ENCODE measurements around the gene NXN.
"Not testable (repeated sequence)": the region's sequence is repeated elsewhere in the genome, so short reads cannot be mapped to it uniquely, and the experiment has no call there.

NXN gene

DNA sequence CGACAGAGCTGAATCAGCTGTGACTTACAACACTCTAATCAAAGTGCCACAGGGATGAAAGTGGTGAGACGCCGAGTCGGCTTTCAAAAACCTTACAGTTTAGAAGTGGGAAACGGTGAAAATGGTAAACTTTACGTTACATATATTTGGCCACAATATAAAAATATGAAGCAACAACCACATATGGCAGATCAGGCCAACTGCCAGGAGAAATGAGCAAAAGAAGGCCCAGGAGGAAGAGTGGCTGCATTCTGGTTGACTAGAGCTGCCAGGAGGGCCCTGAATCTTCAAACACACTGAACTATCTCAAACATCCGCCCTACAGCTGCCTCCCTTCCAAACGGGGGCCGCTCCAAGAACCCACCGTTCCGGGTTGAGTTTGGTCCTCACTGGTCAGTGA, 141.1 kb downstream of the NXN start:
- no peak for DNase-seq

DNA sequence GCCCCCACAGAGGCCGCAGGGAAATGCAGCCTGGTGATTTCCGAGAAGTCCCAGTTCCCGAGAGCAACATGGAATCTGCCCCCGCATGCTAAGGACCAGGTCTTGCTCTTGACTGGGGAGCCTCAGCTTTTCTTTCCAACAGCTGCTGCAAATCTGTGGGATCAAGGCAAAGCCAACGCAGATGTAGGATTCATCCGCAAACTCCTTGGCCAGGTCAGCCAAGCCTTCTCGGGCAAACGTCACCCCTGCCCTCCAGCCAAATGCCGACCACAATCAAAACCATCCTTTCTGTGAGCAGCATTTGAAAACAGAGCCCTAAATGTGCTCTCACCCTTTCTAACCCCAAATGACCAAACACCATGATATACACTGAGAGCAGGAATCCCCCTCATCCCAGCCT, 143.4 kb downstream of the NXN start:
- no peak for DNase-seq

DNA sequence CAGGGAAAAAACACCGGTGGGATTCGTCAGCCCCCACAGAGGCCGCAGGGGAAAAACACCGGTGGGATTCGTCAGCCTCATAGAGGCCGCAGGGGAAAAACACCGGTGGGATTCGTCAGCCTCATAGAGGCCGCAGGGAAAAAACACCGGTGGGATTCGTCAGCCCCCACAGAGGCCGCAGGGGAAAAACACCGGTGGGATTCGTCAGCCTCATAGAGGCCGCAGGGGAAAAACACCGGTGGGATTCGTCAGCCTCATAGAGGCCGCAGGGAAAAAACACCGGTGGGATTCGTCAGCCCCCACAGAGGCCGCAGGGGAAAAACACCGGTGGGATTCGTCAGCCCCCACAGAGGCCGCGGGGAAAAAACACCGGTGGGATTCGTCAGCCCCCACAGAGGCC, 143.9 kb downstream of the NXN start:
- not testable (repeated sequence) for DNase-seq

DNA sequence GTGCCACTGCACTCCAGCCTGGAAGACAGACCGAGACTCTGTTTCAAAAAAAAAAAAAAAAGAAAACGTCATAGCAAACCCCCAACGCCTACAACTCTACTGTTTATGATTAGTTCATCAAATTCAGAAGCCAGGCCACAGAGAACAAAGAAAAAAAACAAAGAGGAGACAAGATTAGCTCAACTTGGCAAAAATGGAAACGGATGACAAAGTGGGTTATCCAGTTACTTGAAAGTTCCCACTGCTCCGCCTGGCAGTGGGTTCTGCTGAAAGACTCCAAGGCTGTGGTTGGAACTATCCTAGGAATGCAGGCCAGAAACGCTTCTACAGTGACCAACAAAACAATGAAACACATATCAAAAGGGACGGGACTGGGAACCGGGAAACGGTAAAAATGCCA, 144.3 kb downstream of the NXN start:
- DNase-seq = no peak

DNA sequence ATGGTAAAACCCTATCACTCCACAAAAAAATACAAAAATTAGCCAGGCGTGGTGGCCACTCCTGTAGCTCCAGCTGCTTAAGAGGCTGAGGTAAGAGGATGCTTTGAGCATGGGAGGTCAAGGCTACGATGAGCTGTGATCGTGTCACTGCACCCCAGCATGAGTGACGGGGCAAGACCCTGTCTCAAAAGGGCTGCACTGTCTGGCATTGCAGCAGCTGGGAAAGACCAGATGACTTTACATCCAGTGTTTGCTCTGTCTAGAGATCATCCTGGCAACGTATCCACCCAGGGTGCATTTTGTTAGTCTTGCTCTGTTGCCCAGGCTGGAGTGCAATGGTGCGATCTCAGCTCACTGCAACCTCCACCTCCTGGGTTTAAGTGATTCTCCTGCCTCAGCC, 145.4 kb downstream of the NXN start:
- no peak for DNase-seq

DNA sequence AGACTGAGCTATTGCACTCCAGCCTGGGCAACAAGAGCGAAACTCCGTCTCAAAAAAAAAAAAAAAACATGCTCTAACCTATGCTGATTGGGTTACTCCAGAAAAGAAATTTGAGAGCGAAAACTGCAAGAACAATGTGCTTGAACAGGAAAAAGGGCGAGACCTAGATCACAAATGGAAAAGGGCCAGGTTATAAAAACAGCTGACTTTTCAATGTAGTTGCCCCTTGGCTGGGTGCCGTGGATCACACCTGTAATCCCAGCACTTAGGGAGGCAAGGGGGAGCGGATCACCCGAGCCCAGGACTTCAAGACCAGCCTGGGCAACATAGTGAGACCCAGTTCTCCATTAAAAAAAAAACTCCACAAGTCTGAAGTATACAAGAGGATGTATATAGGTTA, 148.6 kb downstream of the NXN start:
- no peak for DNase-seq

DNA sequence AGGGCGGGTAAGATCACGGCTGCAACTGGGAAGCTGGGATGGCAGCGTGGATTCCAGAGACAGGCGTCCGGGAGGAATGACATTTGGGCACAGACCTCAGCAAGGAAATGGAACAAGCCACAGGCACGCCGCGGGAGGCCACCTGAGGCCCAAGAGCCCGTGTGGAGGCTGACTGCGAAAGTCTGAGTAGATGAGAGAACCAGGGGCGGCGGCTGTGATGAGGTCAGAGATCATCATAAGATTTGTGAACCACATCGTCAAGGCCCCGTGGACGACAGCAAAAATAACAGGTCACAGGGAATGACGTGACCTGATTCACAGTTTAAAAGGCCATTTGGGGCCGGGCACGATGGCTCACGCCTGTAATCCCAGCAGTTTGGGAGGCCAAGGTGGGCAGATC, 149.2 kb downstream of the NXN start:
- DNase-seq = no peak

DNA sequence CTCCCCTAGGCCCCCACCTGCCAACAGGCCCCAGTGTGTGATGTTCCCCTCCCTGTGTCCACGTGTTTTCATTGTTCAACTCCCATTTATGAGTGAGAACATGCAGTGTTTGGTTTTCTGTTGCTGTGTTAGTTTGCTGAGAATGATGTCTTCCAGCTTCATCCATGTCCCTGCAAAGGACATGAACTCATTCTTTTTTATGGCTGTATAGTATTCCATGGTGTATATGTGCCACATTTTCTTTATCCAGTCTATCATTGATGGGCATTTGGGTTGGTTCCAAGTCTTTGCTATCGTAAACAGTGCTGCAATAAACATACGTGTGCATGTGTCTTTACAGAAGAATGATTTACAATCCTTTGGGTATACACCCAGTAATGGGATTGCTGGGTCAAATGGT, 150.0 kb downstream of the NXN start:
- DNase-seq = not testable (repeated sequence)

DNA sequence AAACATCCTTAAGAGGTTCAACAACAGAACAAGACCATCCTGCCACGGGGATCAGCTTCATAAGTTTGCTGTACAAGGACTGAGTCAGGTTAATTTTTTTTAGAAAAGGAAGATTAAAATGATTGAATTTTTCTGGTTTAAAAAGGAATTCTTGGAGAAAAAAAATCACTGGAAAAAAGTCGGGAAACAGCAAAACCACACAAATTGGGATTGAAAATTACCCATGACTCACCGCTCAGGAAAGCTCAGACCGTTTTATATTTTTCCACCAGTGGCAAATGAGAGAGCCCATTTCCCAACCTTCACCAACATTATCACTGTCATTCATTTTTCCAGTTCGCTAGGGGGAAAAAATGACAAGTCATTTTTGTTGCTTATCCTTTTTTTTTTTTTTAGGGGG, 150.8 kb downstream of the NXN start:
- no peak for DNase-seq

DNA sequence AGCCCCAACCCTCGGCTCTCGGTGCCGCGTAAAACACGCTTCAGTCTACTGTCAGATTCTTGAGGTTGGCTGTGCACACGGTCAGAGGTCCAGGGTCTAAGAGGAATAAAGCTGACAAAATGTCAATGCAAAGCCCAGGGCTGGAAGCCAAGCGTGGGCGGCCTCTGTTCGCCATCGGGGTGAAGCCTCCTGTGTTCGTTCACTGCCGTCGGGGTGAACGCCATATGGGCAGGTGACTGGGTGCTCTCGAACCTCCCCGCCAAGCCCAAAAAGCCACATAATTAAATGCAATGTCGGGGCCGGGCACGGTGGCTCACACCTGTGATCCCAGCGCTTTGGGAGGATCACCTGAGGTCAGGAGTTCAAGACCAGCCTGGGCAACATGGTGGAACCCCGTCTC, 152.8 kb downstream of the NXN start:
- no peak for DNase-seq

DNA sequence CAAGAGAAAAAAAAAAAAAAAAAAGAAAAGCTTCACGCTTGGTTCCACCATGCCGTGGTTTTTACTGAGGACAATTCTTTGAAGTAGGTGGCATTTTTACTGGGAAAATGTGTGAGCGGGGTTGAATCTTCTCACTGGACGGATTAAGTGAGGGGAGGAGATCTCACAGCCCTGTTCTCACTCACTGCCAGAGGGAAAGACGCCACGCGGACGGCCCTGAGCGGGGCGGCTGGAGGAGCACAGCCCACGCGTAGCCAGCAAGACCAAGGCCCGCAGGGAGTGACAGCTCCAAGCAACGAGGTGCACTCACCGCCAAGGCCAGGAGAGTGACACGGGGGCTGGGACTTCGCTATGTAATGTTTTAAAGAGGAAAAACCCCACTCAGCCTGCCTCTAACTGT, 154.4 kb downstream of the NXN start:
- DNase-seq = no peak

DNA sequence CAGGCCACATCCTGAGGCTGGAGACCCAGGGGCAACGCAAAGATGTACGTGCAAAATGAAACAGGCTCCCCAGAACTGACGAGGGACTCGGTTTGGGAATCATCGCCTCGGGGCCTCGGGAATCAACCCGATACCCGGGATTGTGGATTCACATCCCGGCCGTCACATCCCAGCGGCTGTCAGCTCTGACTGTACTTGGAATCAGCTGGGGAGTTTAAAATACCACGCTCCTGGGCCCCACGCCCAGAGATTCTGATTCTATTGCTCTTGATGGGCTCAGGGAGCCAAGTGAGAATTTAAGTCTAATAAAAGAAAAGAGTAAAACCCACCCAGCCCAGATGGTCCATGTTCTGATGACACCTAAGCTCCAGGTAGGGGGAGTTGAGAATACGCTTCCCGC, 155.2 kb downstream of the NXN start:
- peak in 7 of 58 donors; percentile 4 to 43 (median 26) for DNase-seq

DNA sequence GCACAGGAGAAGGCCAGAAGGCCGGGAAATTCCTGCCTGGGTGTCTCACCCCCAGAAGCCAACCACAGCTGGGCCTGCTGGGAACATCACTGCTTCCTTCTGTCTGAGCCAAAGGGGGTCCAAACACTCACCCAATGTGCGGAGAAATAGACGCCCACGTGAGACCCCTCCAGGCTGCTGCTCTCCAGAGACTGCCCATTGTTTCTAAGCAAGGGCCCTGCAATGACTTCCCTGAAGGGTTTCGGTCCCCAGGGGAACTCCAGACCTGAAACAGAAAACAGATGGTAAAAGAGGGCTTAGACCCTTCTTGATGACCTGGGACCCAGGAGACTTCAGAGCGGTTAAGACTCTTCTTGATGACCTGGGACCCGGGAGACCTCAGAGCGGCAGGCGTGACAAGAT, 156.1 kb downstream of the NXN start:
- DNase-seq = no peak

DNA sequence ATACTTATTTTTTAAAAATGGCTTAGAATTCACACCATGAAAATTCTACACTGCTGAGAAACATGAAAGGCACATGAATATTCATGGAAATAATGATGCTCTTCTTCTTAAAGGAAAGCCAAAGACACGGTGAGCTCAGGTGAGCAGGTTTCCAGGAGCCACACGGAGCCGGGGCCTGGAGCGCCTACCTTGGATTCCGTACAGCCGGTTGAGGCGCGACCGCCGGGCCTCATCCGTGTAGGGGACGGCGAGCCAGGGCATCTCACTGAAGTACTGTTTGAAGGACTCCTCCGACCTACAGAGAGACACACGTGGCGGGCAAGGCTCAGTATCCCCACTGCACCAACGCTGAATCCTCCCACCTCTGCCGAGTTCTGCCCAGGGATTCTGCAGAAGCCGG, 160.3 kb downstream of the NXN start:
- no peak for DNase-seq

DNA sequence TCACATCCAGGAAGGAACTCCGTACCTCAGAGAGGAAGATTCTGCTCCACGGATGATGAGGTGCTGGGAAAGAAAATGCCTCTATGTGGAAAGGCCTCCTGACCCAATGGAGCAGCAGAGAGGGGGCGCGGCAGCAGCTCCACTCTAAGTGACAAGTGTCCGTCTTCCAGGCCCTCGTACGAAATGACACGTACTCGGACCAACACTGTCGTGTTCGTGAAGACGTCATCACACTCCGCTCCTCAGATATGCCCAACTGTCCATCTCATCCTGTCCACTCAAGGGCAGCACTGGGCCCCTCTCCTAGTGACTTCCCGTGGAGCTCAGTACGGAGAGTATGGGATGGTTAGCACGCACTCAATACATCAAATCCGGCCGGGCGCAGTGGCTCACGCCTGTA, 165.2 kb downstream of the NXN start:
- DNase-seq = no peak

DNA sequence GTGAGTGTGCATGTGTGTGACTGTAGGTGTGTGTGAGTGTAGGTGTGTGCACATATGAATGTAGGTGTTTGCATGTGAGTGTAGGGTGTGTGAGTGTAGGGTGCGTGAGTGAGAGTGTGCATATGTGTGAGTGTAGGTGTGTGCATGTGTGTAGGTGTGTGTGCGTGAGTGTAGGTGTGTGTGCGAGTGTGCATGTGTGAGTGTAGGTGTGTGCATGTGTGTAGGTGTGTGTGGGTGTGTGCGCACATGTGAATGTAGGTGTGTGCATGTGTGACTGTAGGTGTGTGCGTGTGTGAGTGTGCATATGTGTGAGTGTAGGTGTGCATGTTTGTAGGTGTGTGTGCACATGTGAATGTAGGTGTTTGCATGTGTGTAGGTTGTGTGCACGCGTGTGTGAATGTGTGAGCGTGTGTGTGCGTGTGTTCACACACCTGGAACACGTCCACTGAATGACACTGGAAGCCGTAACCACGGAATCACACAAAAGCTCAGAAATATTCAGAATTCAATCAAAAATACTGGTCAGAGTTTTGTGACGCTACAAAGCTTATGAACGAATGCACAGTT, 166.9 kb downstream of the NXN start:
- DNase-seq = no peak

DNA sequence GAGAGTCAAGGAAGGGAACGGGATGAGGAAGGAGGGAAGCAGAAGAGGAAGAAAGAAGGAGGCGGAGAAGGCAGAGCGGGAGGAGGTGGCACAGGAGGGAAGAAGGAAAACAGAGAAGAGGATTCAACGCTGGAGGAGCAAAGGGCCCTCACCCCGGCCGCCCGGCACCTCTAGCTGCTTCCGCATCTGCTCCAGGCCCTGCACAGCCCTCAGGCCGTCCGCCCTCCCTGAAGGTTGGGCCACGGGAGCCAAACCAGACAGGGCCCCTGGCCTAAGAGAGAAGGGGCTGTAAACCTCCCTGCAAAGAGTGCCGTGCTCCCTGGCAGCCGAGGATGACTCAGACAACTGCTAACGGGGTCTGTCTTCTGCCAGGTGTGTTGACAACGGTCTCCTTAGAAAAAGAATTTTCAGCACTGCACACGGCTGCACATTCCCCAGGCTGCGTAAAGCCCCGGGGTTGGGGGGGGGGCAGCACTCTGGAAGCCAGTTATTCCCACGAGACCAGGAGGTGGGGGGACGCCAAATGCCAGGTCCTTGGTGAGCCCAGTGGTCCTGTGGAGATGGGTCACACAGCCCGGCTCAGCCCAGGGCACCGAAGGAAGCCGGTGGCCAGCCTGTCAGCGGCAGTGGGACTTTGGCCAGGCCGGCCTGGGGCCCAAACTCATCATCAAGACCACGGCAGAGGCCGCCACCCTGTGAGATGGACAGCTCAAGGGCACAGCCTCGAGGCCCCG, 168.4 kb downstream of the NXN start:
- DNase-seq = no peak

DNA sequence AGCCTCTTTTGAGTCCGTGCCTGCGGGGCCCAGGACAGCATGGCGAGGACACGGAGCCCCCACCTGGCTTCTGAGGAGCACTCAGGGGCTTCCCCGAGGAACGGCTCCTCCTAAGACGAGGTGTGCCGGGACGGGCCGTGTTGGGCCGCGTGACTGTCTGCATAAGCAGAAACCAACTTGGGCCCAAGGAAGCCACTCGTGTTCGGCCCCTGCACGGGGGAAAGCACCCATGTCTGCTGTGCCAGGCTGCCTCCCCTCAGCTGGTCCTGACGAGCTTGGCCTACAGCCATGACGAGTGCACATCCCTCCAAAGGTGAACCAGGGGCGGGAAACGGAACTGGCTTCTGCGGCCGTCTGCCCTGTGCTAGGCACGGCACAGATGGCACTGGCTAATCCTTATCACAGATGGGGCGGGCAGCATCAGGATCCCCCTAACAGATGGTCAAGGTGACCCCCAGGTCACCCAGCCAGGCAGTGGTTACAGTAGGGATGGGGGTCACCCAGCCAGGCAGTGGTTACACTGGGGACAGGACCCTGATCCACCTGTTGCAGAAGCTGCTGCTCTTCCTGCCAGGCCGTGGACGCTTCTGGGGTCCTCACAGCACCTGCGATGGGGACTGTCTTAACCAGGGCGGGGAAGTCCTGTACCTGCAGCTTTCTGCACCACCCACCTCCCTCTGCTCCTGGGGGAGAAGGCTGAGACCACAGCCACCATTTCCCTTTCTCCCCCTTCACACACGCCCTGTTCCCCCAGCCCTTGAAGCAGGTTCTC, 171.9 kb downstream of the NXN start:
- no peak for DNase-seq

DNA sequence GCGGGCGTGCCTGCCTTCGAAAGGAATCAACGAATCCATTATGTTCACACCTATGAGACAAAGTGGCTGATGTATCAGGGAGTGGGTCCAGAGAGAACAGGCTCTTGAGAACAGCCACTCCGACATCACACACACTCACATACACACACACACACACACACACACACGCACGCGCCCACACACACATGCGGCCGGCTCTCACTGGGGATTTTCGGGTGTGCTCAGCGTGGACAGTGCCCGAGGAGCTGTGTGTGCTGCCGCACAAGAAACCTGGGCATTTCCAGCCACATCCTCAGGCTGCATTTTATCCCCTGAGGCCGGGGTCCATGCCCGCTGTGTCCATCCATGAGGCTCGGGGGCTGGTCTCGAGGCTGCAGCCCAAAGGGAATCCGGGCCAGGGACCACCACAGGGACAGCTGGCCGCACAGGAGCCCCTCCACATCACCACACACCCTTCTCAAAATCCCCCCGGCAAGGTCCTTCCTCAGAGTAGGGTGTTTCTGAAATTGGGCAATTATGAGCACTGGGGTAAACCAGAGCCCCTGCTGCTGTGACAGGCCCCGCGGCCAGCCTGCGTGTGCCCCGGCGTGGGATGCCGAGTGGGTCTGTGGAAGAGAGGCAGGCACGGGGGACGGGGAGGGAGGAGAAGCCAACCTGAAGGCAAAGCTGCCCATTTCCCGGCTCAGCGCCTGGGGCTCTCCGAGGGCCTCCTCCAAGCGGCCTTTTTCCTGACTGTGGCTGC, 172.6 kb downstream of the NXN start:
- DNase-seq = no peak

DNA sequence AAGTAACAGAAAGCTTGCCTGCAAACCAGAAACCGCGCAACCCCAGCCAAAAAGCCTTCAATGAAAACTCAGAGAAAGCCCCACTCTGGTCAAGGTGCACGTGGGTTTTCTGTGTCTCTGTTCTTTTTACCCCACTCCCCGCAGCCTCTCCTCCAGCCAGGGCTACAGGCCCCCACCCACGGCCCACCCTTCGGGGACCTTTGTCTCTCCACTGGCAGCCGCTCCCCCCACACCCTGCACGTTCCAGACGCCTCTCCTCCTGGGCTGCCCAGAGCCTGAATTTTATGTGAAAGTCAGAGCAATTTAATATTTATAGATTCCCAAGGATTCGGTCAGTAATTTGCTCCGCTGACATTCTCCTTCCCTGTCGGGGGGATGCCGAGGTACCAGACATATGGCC, 173.2 kb downstream of the NXN start:
- no peak for DNase-seq

DNA sequence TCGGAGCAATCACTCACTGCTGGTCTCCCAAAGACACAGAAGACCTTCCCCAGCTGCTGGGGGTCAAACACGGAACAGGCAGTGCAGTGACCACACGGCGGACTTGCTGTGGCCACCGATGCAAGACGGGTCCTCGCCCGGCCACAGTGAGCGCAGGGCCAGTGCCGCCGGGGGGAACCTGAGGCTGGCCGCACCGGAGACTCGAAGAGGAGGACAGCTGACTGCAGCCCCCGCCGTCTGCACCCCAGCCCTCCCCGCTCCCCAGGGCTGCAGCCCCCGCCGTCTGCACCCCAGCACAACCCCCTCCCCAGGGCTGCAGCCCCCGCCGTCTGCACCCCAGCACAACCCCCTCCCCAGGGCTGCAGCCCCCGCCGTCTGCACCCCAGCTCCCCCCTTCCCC, 173.7 kb downstream of the NXN start:
- not testable (repeated sequence) for DNase-seq

All from anterior cingulate cortex (tissue), 58 donors.